HepG2 (cell line): ENCODE results near the gene SINHCAF. TPM values are rescaled to one million over a fixed set of nuclear protein-coding genes. Genes with fewer than 3 reads are reported as not detected.

Experiments
- DR1 ChIP-seq: sonication (generic); formaldehyde crosslinking; IDR thresholded peaks from 2 replicates; pipeline ENCODE4 v1.8.0; 2021; ENCODE audit warnings: mild to moderate bottlenecking, missing genetic modification reagents, inconsistent platforms
- FOXA1 ChIP-seq, 2 experiments: fragments of 450-650 bp in 1 of 2; sonication (generic) in 1 of 2; formaldehyde crosslinking in 1 of 2; IDR thresholded peaks; 2 replicates each; pipeline versions ENCODE4 v1.4.0 to v1.6.1; 2016 to 2020; ENCODE audit warnings: missing genetic modification reagents in 1 of 2
- HDAC2 ChIP-seq: sonication (generic); formaldehyde crosslinking; IDR thresholded peaks from 2 replicates; pipeline ENCODE4 v1.4.0; 2020; ENCODE audit warnings: missing genetic modification reagents
- HMG20A ChIP-seq: IDR thresholded peaks from 2 replicates; pipeline ENCODE4 v1.6.1; 2016; ENCODE audit warnings: borderline replicate concordance
- HNF4A ChIP-seq: sonication (generic); formaldehyde crosslinking; IDR thresholded peaks from 2 replicates; pipeline ENCODE4 v1.4.0; 2020; ENCODE audit warnings: missing genetic modification reagents
- IRF2 ChIP-seq: IDR thresholded peaks from 2 replicates; pipeline ENCODE4 v1.6.1; 2018; ENCODE audit warnings: missing genetic modification reagents, missing compliant biosample characterization
- JARID2 ChIP-seq: sonication (generic); formaldehyde crosslinking; IDR thresholded peaks from 2 replicates; pipeline ENCODE4 v1.8.1; 2023; ENCODE audit warnings: missing genetic modification reagents, inconsistent platforms; ENCODE audit not compliant: insufficient replicate concordance
- MED1 ChIP-seq: sonication (generic); formaldehyde crosslinking; IDR thresholded peaks from 2 replicates; pipeline ENCODE4 v1.4.0; 2020; ENCODE audit warnings: missing genetic modification reagents
- MTA1 ChIP-seq: sonication (generic); formaldehyde crosslinking; IDR thresholded peaks from 2 replicates; pipeline ENCODE4 v1.4.0; 2020; ENCODE audit warnings: missing genetic modification reagents, mild to moderate bottlenecking, borderline replicate concordance
- MXD3 ChIP-seq: IDR thresholded peaks from 2 replicates; pipeline ENCODE4 v1.6.1; 2016; ENCODE audit warnings: mild to moderate bottlenecking, missing biosample characterization, missing genetic modification reagents
- MZF1 ChIP-seq: sonication (generic); formaldehyde crosslinking; IDR thresholded peaks from 2 replicates; pipeline ENCODE4 v1.8.1; 2023; ENCODE audit warnings: mild to moderate bottlenecking, missing genetic modification reagents, borderline replicate concordance
- SALL1 ChIP-seq: sonication (generic); formaldehyde crosslinking; IDR thresholded peaks from 2 replicates; pipeline ENCODE4 v1.8.0; 2022; ENCODE audit warnings: mild to moderate bottlenecking, missing genetic modification reagents
- SP5 ChIP-seq: IDR thresholded peaks from 2 replicates; pipeline ENCODE4 v1.6.1; 2016; ENCODE audit warnings: low read depth, borderline replicate concordance
- SRY ChIP-seq: sonication (generic); formaldehyde crosslinking; IDR thresholded peaks from 2 replicates; pipeline ENCODE4 v1.8.0; 2022; ENCODE audit warnings: mild to moderate bottlenecking, missing genetic modification reagents
- TAF1 ChIP-seq: sonication (generic); formaldehyde crosslinking; IDR thresholded peaks from 2 replicates; pipeline ENCODE4 v1.4.0; 2020; ENCODE audit warnings: missing genetic modification reagents
- TFDP1 ChIP-seq: IDR thresholded peaks from 2 replicates; pipeline ENCODE4 v1.6.1; 2016; ENCODE audit warnings: missing compliant biosample characterization, missing genetic modification reagents, borderline replicate concordance
- THAP7 ChIP-seq: sonication (generic); formaldehyde crosslinking; IDR thresholded peaks from 2 replicates; pipeline ENCODE4 v1.8.1; 2023; ENCODE audit warnings: mild to moderate bottlenecking, missing genetic modification reagents
- TSC22D2 ChIP-seq: sonication (generic); formaldehyde crosslinking; IDR thresholded peaks from 2 replicates; pipeline ENCODE4 v1.5.1; 2020; ENCODE audit warnings: missing genetic modification reagents, mild to moderate bottlenecking, borderline replicate concordance
- YEATS2 ChIP-seq: sonication (generic); formaldehyde crosslinking; IDR thresholded peaks from 2 replicates; pipeline ENCODE4 v1.4.0; 2020; ENCODE audit warnings: missing genetic modification reagents, borderline replicate concordance
- ZMYM3 ChIP-seq: sonication (generic); formaldehyde crosslinking; IDR thresholded peaks from 2 replicates; pipeline ENCODE4 v1.5.1; 2020; ENCODE audit warnings: mild to moderate bottlenecking, missing genetic modification reagents
- ZNF10 ChIP-seq: sonication (generic); formaldehyde crosslinking; IDR thresholded peaks from 2 replicates; pipeline ENCODE4 v1.4.0; 2020; ENCODE audit warnings: mild to moderate bottlenecking, low read depth, missing genetic modification reagents, borderline replicate concordance
- ZNF138 ChIP-seq: sonication (generic); formaldehyde crosslinking; IDR thresholded peaks from 2 replicates; pipeline ENCODE4 v1.5.0; 2020; ENCODE audit warnings: mild to moderate bottlenecking, low read depth, missing genetic modification reagents
- ZNF235 ChIP-seq: sonication (generic); formaldehyde crosslinking; IDR thresholded peaks from 2 replicates; pipeline ENCODE4 v1.8.1; 2023; ENCODE audit warnings: mild to moderate bottlenecking, missing genetic modification reagents, borderline replicate concordance
- ZNF331 ChIP-seq: sonication (generic); formaldehyde crosslinking; IDR thresholded peaks from 2 replicates; pipeline ENCODE4 v1.4.0; 2020; ENCODE audit warnings: missing genetic modification reagents
- ZNF552 ChIP-seq: sonication (generic); formaldehyde crosslinking; IDR thresholded peaks from 2 replicates; pipeline ENCODE4 v1.9.0; 2022; ENCODE audit warnings: missing genetic modification reagents, mild to moderate bottlenecking, borderline replicate concordance
- ZNF674 ChIP-seq: sonication (generic); formaldehyde crosslinking; IDR thresholded peaks from 2 replicates; pipeline ENCODE4 v1.5.0; 2020; ENCODE audit warnings: low read depth, mild to moderate bottlenecking, missing genetic modification reagents
- ZNF709 ChIP-seq: sonication (generic); formaldehyde crosslinking; IDR thresholded peaks from 2 replicates; pipeline ENCODE4 v1.5.0; 2020; ENCODE audit warnings: mild to moderate bottlenecking, missing genetic modification reagents
- ZNF749 ChIP-seq: sonication (generic); formaldehyde crosslinking; IDR thresholded peaks from 2 replicates; pipeline ENCODE4 v1.8.0; 2022; ENCODE audit warnings: mild to moderate bottlenecking, missing genetic modification reagents, moderate library complexity, borderline replicate concordance
- polyA plus RNA-seq, 8 experiments: library from polyadenylated mRNA; depleted of rRNA in 3 of 8; stranded (reverse) in 7 of 8; unstranded in 1 of 8; fragments of >200 nt; fragmentation: Illumina TruSeq in 4 of 8; extraction: Trizol in 4 of 8; gene quantifications; 2 replicates each; pipeline versions ENCODE4 v1.2.1 to v1.2.3, GENCODE V29; 2011 to 2016; ENCODE audit warnings: low read depth in 4 of 8, missing spikeins in 1 of 8, mixed read lengths in 1 of 8; ENCODE audit not compliant: insufficient read depth in 1 of 8
- total RNA-seq, 5 experiments: library from RNA; depleted of rRNA; stranded (reverse); fragments of >200 nt; fragmentation: Illumina TruSeq; extraction: Trizol; gene quantifications; 2 replicates each; pipeline ENCODE4 v1.2.3, GENCODE V29; 2016; ENCODE audit warnings: low read depth in 1 of 5

SINHCAF gene
- total and polyA plus RNA-seq, 2 of the 13 experiments (the other 11 are each of a cell fraction or from before 2014, with no cell fraction given) = 54.6 to 97.8 TPM

GRCh38 chr12:31362759-31363415 lies 36.9 kb upstream of the SINHCAF start (continued):
- TF ChIP-seq ZNF10 (no peak), HNF4A (CRISPR knock-in tag) (peak; percentile 20; the same call in 1 of the 2 replicates), ZNF674 (no peak), TFDP1 (CRISPR knock-in tag) (peak; percentile 70; the same call in 1 of the 2 replicates), DR1 (CRISPR knock-in tag) (no peak), SRY (peak; percentile 68; the same call in 1 of the 2 replicates), HMG20A (CRISPR knock-in tag) (0 out of 2 replicates have a peak, but pooled peaks have one; percentile 20), MXD3 (0 out of 2 replicates have a peak, but pooled peaks have one; percentile 17), ZMYM3 (CRISPR knock-in tag) (peak; percentile 31; the same call in 1 of the 2 replicates), ZNF552 (CRISPR knock-in tag) (peak; percentile 4; the same call in 1 of the 2 replicates), HDAC2 (peak; percentile 9), TAF1 (CRISPR knock-in tag) (no peak), FOXA1 (IDR thresholded peaks at IDR 0.05) (no peak), FOXA1 (CRISPR knock-in tag; IDR thresholded peaks at IDR 0.05) (peak; percentile 57), YEATS2 (CRISPR knock-in tag) (0 out of 2 replicates have a peak, but pooled peaks have one; percentile 14), ZNF138 (CRISPR knock-in tag) (no peak), MTA1 (CRISPR knock-in tag) (0 out of 2 replicates have a peak, but pooled peaks have one; percentile 18), ZNF709 (CRISPR knock-in tag) (peak; percentile 16), ZNF749 (peak; percentile 26; the same call in 1 of the 2 replicates), ZNF331 (CRISPR knock-in tag) (no peak), ZNF235 (CRISPR knock-in tag) (no peak), MED1 (CRISPR knock-in tag) (0 out of 2 replicates have a peak, but pooled peaks have one; percentile 22), SP5 (CRISPR knock-in tag) (peak; percentile 88), IRF2 (CRISPR knock-in tag) (0 out of 2 replicates have a peak, but pooled peaks have one; percentile 0), SALL1 (CRISPR knock-in tag) (peak; percentile 46), JARID2 (CRISPR knock-in tag) (no peak), THAP7 (0 out of 2 replicates have a peak, but pooled peaks have one; percentile 54), TSC22D2 (no peak), MZF1 (0 out of 2 replicates have a peak, but pooled peaks have one; percentile 38)
